ENCODE results near the gene KLRC2. TPM values are rescaled to one million over a fixed set of nuclear protein-coding genes. Genes with fewer than 3 reads are reported as not detected.
A peak's percentile ranks its signal among the peaks of the same experiment; 100 is the strongest.
"Not testable (repeated sequence)": the region's sequence is repeated elsewhere in the genome, so short reads cannot be mapped to it uniquely, and the experiment has no call there.

Gene KLRC2
- total and polyA plus RNA-seq, 3 experiments from 2014 or later: 4.9 to 13.3 (median 5.7) TPM

- H3K9me3 Mint-ChIP-seq, CTCF ChIA-PET, H3K4me3 Mint-ChIP-seq: not testable (repeated sequence)
Observed at GRCh38 chr12:10425938-10426337, 9.9 kb downstream of the KLRC2 start.

GRCh38 chr12:10424260-10424899, 11.4 kb downstream of the KLRC2 start:
- H3K9me3 Mint-ChIP-seq; H3K4me3 ChIP-seq (ENCODE audit: low read length); H3K4me1 ChIP-seq (ENCODE audit: insufficient read depth, low read length); H3K27me3 Mint-ChIP-seq; H3K27me3 ChIP-seq (ENCODE audit: insufficient read depth, low read length, poor library complexity, severe bottlenecking); H3K36me3 ChIP-seq (ENCODE audit: insufficient read depth, low read length); H3K27ac ChIP-seq (ENCODE audit: low read depth, low read length); H3K9me3 ChIP-seq (ENCODE audit: low read length); POLR2A ChIA-PET; H3K27ac Mint-ChIP-seq; CTCF ChIA-PET; H3K4me3 Mint-ChIP-seq; H3K4me1 Mint-ChIP-seq; DNase-seq; H3K36me3 Mint-ChIP-seq: not testable (repeated sequence)

More at GRCh38 chr12:10425938-10426337, 9.9 kb downstream of the KLRC2 start:
- H3K9me3 ChIP-seq (ENCODE audit: low read length); H3K27me3 ChIP-seq (ENCODE audit: insufficient read depth, low read length, poor library complexity, severe bottlenecking); H3K4me3 ChIP-seq (ENCODE audit: low read length); H3K27ac ChIP-seq (ENCODE audit: low read depth, low read length); H3K4me1 Mint-ChIP-seq; DNase-seq; POLR2A ChIA-PET; H3K36me3 ChIP-seq (ENCODE audit: insufficient read depth, low read length); H3K27me3 Mint-ChIP-seq; H3K4me1 ChIP-seq (ENCODE audit: insufficient read depth, low read length); H3K36me3 Mint-ChIP-seq: not testable (repeated sequence)
- H3K27ac Mint-ChIP-seq: peak overlapping the region in 1 of 8 donors; percentile 29

GRCh38 chr12:10422159-10422558, 13.7 kb downstream of the KLRC2 start:
- H3K9me3 ChIP-seq (ENCODE audit: low read length); H3K27ac Mint-ChIP-seq: not testable (repeated sequence)

GRCh38 chr12:10420334-10420733, 15.5 kb downstream of the KLRC2 start, which contains the start of gene KLRC3:
TSS of gene KLRC3 (minus strand) at chr12:10420595. CDS start at chr12:10420550, 45 bp downstream.
- H3K4me3 Mint-ChIP-seq: peak within 1 kb of the TSS; percentile 44 to 84 (median 68)

More at GRCh38 chr12:10422159-10422558, 13.7 kb downstream of the KLRC2 start:
- H3K4me3 Mint-ChIP-seq; H3K4me1 ChIP-seq (ENCODE audit: insufficient read depth, low read length); H3K9me3 Mint-ChIP-seq; CTCF ChIA-PET; H3K27me3 ChIP-seq (ENCODE audit: insufficient read depth, low read length, poor library complexity, severe bottlenecking); POLR2A ChIA-PET; H3K27ac ChIP-seq (ENCODE audit: low read depth, low read length); DNase-seq; H3K36me3 Mint-ChIP-seq; H3K27me3 Mint-ChIP-seq; H3K36me3 ChIP-seq (ENCODE audit: insufficient read depth, low read length); H3K4me3 ChIP-seq (ENCODE audit: low read length); H3K4me1 Mint-ChIP-seq: not testable (repeated sequence)

GRCh38 chr12:10409392-10409791, 26.4 kb downstream of the KLRC2 start, which contains the start of gene KLRC4:
TSS of gene KLRC4 (minus strand) at chr12:10409757. CDS start at chr12:10409575, 182 bp downstream.
- Histone ChIP-seq H3K27ac (ENCODE audit: low read depth, low read length) (peak within 1 kb of the TSS; percentile 64), H3K9me3 (ENCODE audit: low read length) (no peaks in the 10 kb centered on the region), H3K27me3 (ENCODE audit: insufficient read depth, low read length, poor library complexity, severe bottlenecking) (no peaks in the 10 kb centered on the region), H3K4me1 (ENCODE audit: insufficient read depth, low read length) (no peaks in the 10 kb centered on the region), H3K4me3 (ENCODE audit: low read length) (peak within 1 kb of the TSS; percentile 47), H3K36me3 (ENCODE audit: insufficient read depth, low read length) (no peaks in the 10 kb centered on the region)
- no peaks in the 10 kb centered on the region for H3K27me3 Mint-ChIP-seq
- H3K36me3 Mint-ChIP-seq: peaks cover 9 to 43% (median 29%) of the 10 kb centered on the region in 3 donors
- H3K4me3 Mint-ChIP-seq: peak within 1 kb of the TSS; percentile 86 to 98 (median 88)
- CTCF ChIA-PET: interaction anchor here (0.9 to 1.5 kb wide), 2 partner anchors 172 to 173 kb away, joined by 3 to 4 read pairs; no protein-coding TSS in a partner anchor
- H3K4me1 Mint-ChIP-seq: peaks cover 13 to 31% (median 25%) of the 10 kb centered on the region in 3 donors
- peak within 1 kb of the TSS; percentile 5 to 94 (median 81) for H3K27ac Mint-ChIP-seq
- peak in 2 of 5 donors; percentile 55 to 68 for DNase-seq
- POLR2A ChIA-PET: interaction anchor here (0.7 to 1.1 kb wide), 5 partner anchors 12 to 196 kb away, joined by 3 to 6 read pairs (median 3); no protein-coding TSS in a partner anchor
- H3K9me3 Mint-ChIP-seq: no peaks in the 10 kb centered on the region

More at GRCh38 chr12:10420334-10420733, 15.5 kb downstream of the KLRC2 start, which contains the start of gene KLRC3:
- POLR2A ChIA-PET; H3K9me3 ChIP-seq (ENCODE audit: low read length); H3K27ac ChIP-seq (ENCODE audit: low read depth, low read length); H3K36me3 ChIP-seq (ENCODE audit: insufficient read depth, low read length); H3K9me3 Mint-ChIP-seq; H3K4me1 Mint-ChIP-seq; H3K27me3 ChIP-seq (ENCODE audit: insufficient read depth, low read length, poor library complexity, severe bottlenecking); DNase-seq; H3K4me1 ChIP-seq (ENCODE audit: insufficient read depth, low read length); CTCF ChIA-PET; H3K27me3 Mint-ChIP-seq; H3K36me3 Mint-ChIP-seq; H3K4me3 ChIP-seq (ENCODE audit: low read length): not testable (repeated sequence)
- H3K27ac Mint-ChIP-seq: peak within 1 kb of the TSS in 2 of 8 donors; percentile 10 to 51

GRCh38 chr12:10408842-10409241, 27.0 kb downstream of the KLRC2 start:
- Histone ChIP-seq H3K27me3 (ENCODE audit: insufficient read depth, low read length, poor library complexity, severe bottlenecking) (no peaks in the 10 kb centered on the region), H3K27ac (ENCODE audit: low read depth, low read length) (peak overlapping the region; percentile 64), H3K9me3 (ENCODE audit: low read length) (no peaks in the 10 kb centered on the region), H3K4me1 (ENCODE audit: insufficient read depth, low read length) (no peaks in the 10 kb centered on the region), H3K4me3 (ENCODE audit: low read length) (peak overlapping the region; percentile 47), H3K36me3 (ENCODE audit: insufficient read depth, low read length) (no peaks in the 10 kb centered on the region)
- CTCF ChIA-PET: interaction anchor here (0.9 to 1.5 kb wide), 2 partner anchors 171 to 172 kb away, joined by 3 to 4 read pairs; no protein-coding TSS in a partner anchor
- POLR2A ChIA-PET: interaction anchor here (0.7 to 1.1 kb wide), 5 partner anchors 11 to 196 kb away, joined by 3 to 6 read pairs (median 3); no protein-coding TSS in a partner anchor
- Mint-ChIP-seq H3K4me3 (peak overlapping the region; percentile 86 to 98 (median 88)), H3K4me1 (peaks cover 12 to 31% (median 26%) of the 10 kb centered on the region in 3 donors), H3K27me3 (no peaks in the 10 kb centered on the region), H3K36me3 (peaks cover 9 to 46% (median 32%) of the 10 kb centered on the region in 3 donors), H3K27ac (peak overlapping the region; percentile 5 to 94 (median 81)), H3K9me3 (no peaks in the 10 kb centered on the region)
- peak in 1 of 5 donors; percentile 44 for DNase-seq

- Mint-ChIP-seq H3K4me3 (peak overlapping the region; percentile 74 to 95 (median 89)), H3K36me3 (peaks cover 9 to 56% (median 36%) of the 10 kb centered on the region in 3 donors), H3K27me3 (no peaks in the 10 kb centered on the region), H3K4me1 (peaks cover 17 to 39% (median 36%) of the 10 kb centered on the region in 3 donors), H3K9me3 (no peaks in the 10 kb centered on the region), H3K27ac (peak overlapping the region in 7 of 8 donors; percentile 3 to 89 (median 77))
- DNase-seq: no peak
- Histone ChIP-seq H3K36me3 (ENCODE audit: insufficient read depth, low read length) (no peaks in the 10 kb centered on the region), H3K9me3 (ENCODE audit: low read length) (no peaks in the 10 kb centered on the region), H3K27me3 (ENCODE audit: insufficient read depth, low read length, poor library complexity, severe bottlenecking) (no peaks in the 10 kb centered on the region), H3K27ac (ENCODE audit: low read depth, low read length) (peak overlapping the region; percentile 44), H3K4me1 (ENCODE audit: insufficient read depth, low read length) (no peaks in the 10 kb centered on the region), H3K4me3 (ENCODE audit: low read length) (peak overlapping the region; percentile 59)
- POLR2A ChIA-PET: interaction anchor here (1.4 to 1.6 kb wide), 2 partner anchors 11 to 12 kb away, joined by 4 to 5 read pairs; no protein-coding TSS in a partner anchor
- CTCF ChIA-PET: interaction anchor here (1.0 to 1.5 kb wide), 4 partner anchors 14 to 171 kb away, joined by 3 to 4 read pairs (median 4); no protein-coding TSS in a partner anchor
Observed at GRCh38 chr12:10406725-10407124, 29.1 kb downstream of the KLRC2 start.

- Mint-ChIP-seq H3K4me3 (peak overlapping the region; percentile 58 to 85 (median 77)), H3K4me1 (peaks cover 25 to 44% (median 40%) of the 10 kb centered on the region in 3 donors), H3K27me3 (no peaks in the 10 kb centered on the region), H3K36me3 (peaks cover 9 to 68% (median 39%) of the 10 kb centered on the region in 3 donors), H3K27ac (peak overlapping the region in 7 of 8 donors; percentile 6 to 85 (median 54)), H3K9me3 (no peaks in the 10 kb centered on the region)
- Histone ChIP-seq H3K9me3 (ENCODE audit: low read length) (no peaks in the 10 kb centered on the region), H3K4me3 (ENCODE audit: low read length) (peak overlapping the region; percentile 29), H3K36me3 (ENCODE audit: insufficient read depth, low read length) (no peaks in the 10 kb centered on the region), H3K27ac (ENCODE audit: low read depth, low read length) (no peak overlapping the region), H3K4me1 (ENCODE audit: insufficient read depth, low read length) (peaks cover under 1% of the 10 kb centered on the region), H3K27me3 (ENCODE audit: insufficient read depth, low read length, poor library complexity, severe bottlenecking) (no peaks in the 10 kb centered on the region)
- no peak for DNase-seq
- CTCF ChIA-PET: interaction anchor here (0.9 to 1.7 kb wide), 3 partner anchors 9 to 40 kb away, joined by 3 to 4 read pairs (median 3); no protein-coding TSS in a partner anchor
- POLR2A ChIA-PET: interaction anchor here (0.8 kb wide), 1 partner anchor 170 kb away, joined by 3 read pairs; no protein-coding TSS in a partner anchor
Observed at GRCh38 chr12:10405294-10405693, 30.5 kb downstream of the KLRC2 start.
